ENCODE data around the gene GTF2IRD1.
"Not testable (repeated sequence)": the region's sequence is repeated elsewhere in the genome, so short reads cannot be mapped to it uniquely, and the experiment has no call there.

The GTF2IRD1 gene

DNA sequence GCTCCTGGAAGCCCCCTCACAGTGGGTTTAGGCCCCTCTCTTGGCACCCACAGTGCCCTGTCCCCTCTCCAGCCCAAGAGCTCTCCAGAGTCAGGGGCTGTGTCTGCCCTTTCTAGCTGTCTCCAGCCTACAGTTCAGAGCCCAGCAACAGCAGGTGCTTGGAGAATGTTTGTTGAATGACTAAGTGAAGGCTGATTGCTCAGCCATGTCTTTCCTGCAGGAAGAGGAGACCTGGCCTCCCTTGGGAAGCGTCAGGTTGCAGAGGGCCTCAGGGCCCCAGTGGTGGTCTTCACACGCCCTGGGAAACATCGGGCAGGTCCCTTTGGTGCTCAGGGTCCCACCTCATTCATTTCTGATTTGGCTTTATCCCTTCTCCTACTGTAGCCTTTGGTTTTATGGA lies 62.5 kb downstream of the GTF2IRD1 start:
- no peak for DNase-seq (ENCODE audit: low spot score)

DNA sequence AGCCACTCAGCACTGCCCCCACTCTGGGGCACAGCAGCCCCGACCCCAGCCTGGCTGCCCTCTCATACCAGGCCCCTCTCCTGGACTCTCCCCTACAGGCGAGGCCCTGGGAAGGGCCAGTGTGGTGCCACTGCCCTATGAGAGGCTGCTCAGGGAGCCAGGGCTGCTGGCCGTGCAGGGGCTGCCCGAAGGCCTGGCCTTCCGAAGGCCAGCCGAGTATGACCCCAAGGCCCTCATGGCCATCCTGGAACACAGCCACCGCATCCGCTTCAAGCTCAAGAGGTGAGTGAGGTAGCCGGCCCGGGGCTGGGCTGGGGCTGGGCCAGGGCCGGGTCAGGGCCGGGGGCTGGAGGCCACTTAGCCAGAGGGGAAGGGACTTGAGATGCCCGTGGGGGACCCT lies 64.3 kb downstream of the GTF2IRD1 start:
- DNase-seq (ENCODE audit: low spot score), result no peak

DNA sequence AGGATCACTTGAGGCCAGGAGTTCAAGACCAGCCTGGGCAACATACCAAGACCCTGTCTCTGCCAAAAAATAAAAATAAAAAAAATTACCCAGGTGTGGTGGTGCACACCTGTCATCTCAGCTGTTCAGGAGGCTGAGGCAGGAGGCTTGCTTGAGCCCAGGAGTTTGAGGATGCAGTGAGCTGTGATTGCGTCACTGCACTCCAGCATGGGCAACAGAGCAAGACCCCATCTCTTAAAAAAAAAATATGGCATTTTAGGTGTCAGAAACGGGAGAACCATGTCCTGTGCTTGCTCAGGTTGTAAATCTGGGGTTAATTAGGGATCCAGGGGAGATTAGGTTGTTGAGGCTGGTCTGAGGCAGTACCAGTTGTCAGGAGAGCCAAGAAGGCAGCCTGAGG lies 64.9 kb downstream of the GTF2IRD1 start:
- DNase-seq (ENCODE audit: low spot score), result no peak

DNA sequence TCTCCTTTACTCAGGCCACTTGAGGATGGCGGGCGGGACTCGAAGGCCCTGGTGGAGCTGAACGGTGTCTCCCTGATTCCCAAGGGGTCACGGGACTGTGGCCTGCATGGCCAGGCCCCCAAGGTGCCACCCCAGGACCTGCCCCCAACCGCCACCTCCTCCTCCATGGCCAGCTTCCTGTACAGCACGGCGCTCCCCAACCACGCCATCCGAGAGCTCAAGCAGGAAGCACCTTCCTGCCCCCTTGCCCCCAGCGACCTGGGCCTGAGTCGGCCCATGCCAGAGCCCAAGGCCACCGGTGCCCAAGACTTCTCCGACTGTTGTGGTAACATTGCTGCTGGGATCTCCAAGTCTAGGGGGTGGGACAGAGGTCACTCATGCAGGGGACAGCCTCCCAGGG lies 65.7 kb downstream of the GTF2IRD1 start:
- no peak for DNase-seq (ENCODE audit: low spot score)

DNA sequence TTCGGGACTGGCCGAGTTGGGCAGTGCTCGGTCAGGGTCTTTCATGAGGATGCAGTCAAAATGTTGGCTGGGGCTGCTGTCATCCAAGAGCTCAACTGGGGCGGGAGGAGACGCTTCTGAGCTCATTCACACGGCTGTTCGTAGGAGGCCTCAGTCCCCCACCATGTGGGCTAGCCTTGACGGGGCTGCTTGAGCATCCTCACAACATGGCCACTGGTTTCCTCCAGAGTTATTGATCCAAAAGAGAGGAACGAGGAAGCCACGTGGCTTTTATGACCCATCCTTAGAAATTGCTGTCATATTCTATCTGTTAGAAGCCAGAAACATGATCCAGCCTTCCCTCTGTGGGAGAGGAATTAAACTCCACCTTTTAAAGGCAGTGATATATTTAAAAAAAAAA lies 68.1 kb downstream of the GTF2IRD1 start:
- no peak for DNase-seq (ENCODE audit: low spot score)

DNA sequence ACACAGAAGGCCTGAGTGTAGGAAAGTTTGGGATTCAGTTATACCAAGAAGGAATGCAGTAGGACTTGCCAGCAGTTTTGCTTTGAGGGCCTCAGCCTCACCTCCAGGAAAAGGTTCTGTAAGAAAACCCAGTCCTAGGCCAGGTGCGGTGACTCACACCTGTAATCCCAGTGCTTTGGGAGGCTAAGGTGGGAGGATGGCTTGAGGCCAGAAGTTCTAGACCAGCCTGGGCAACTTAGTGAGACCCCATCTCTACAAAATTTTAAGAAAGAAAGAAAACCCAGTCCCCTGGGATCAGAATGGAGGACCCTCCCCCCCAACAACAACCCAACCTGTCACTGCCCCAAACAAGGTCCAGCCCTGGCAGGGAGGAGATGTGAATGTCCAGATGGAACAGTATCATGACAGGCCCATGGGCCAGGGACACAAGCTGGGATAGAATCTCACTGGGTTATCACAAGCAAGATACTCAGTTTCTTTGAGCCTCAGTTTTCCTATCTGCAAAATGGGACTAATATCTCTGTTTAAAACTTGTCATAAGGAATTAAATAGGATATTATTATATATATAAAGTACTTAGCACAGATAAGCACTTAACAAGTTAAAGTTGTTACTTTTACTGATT lies 68.7 kb downstream of the GTF2IRD1 start:
- no peak for DNase-seq (ENCODE audit: low spot score)

DNA sequence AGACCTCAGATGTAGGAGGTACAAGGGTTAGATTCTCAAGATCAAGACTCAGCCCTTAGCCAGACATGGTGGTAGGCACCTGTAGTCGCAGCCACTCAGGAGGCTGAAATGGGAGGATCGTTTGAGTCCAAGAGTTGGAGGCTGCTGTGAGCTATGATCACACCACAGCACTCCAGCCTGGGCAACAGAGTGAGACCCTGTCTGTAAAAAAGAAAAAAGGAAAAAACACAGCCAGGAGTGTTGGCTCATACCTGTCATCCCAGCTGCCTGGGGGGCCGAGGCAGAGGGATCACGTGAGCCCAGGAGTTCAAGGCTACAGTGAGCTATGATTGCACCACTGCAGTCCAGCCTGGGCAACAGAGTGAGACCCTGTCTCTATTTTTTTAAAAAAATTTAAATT lies 69.3 kb downstream of the GTF2IRD1 start:
- no peak for DNase-seq (ENCODE audit: low spot score)

DNA sequence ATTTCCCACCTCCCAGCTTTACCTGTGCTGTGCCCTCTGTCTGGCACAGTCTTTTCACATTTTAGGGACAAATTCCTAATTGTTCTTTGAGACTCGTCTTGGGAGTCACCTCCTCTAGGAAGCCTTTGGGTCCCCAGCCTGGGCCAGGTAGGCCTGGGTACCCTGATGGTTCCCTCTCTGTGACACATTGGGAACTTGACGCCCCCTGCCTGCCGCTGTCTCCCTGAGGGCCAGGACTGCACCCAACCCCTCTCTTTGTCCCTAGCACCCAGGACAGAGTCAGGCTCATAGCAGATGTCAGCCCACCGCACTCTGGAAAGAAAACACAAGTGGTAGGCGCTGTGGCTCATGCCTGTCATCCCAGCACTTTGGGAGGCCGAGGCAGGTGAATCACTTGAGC lies 71.4 kb downstream of the GTF2IRD1 start:
- DNase-seq (ENCODE audit: low spot score), result no peak

DNA sequence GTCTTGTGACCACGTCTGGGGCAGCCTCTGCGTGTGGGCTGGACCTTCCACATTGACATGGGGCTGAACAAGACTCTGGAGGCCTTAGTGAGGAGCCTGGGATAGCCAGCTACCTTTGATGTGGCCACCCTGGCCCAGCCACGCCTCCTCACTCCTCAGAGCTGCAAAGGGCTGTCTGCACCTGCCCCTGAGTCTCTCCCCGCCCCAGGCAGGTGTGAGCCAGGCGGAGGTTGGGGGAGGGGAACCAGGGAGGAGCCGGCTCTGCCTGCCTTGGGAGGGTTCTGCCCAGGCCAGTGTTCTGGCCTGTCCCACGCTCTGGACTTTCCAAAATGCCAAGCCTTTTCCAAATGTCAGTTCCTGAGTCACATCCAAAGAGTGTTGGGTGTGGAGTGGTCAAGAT lies 72.2 kb downstream of the GTF2IRD1 start:
- no peak for DNase-seq (ENCODE audit: low spot score)

DNA sequence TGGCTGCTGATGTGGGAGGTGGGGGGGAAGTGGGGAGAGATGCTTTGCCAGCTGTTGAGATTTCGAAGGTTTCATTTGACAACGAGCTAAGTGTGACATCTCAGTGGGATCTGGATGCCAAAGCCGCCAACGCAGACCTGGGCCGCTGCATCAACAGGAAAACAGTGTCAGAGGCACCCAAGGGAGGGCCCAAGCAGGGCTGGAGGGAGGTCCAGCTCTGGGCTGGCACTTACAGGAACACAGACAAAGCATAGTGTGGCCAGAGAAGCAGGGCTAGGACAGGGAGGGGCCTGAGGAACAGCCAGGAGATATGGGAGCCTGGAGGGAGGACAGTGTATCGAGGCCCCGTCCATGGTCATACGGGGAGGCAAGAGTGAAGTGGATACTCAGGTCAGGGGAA lies 73.1 kb downstream of the GTF2IRD1 start:
- no peak for DNase-seq (ENCODE audit: low spot score)

DNA sequence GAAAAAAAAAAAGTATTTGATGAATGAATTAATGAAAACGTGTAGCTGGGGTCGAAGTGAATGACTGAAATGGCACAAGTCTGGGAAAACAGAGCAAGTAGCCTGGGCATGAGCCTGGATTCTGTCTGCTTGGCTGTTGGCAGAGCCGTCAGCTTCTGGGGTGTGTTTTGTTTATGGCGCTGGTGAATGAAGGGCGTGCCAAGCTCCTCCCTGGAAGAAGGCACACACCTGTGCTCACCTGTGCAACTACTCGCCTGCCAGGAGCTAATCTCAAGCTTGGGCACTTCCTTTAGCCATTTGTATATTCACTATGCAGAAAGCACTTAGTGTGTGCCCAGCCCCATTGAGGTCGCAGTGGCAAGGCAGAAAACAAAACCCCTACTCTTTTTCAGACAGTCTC lies 74.1 kb downstream of the GTF2IRD1 start:
- no peak for DNase-seq (ENCODE audit: low spot score)

DNA sequence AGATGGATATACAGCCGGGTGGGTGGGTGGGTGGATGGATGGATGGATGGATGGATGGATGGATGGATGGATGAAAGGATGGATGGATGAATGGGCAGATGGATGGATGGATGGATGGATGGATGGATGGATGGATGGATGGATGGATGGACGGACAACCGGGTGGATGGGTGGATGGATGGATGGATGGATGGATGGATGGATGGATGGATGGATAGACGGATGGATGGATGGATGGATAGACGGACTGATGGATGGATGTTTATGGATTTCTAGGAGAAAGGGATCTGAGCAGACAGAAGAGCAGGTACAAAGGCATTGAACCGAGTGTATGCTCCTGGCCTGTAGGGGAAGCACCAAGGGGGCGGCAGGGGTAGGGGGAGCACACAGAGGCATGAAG lies 75.1 kb downstream of the GTF2IRD1 start:
- DNase-seq (ENCODE audit: low spot score), result not testable (repeated sequence)

DNA sequence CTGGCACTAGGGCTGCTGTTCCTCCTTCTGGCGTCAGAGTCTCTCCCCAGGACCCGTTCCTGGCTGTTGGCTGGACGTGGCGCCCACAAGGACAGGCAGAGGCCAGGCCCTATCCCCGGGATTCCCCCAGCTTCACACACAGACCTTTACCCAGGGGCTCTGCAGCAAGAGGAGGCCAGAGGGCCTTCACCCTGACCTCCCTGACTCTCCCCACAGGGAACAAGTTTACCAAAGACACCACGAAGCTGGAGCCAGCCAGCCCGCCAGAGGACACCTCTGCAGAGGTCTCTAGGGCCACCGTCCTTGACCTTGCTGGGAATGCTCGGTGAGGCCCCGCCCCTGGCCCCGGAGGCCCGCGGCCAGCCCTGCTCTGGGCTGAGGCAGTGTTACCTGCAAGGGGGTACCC lies 82.2 kb downstream of the GTF2IRD1 start:
- peak; percentile 53 for DNase-seq (ENCODE audit: low spot score)

DNA sequence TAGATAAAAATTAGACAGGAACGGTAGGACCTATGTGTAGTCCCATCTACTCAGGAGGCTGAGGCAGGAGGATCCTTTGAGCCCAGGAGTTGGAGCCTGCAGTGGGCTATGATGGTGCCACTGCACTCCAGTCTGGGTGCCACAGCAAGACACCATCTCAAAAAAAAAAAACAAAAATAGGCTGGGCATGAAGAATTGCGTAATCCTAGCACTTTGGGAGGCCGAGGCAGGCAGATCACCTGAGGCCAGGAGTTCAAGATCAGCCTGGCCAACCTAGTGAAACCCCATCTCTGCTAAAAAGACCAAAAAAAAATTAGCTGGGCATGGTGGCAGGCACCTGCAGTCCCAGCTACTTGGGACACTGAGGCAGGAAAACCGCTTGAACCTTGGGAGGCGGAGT lies 88.2 kb downstream of the GTF2IRD1 start:
- not testable (repeated sequence) for DNase-seq (ENCODE audit: low spot score)

DNA sequence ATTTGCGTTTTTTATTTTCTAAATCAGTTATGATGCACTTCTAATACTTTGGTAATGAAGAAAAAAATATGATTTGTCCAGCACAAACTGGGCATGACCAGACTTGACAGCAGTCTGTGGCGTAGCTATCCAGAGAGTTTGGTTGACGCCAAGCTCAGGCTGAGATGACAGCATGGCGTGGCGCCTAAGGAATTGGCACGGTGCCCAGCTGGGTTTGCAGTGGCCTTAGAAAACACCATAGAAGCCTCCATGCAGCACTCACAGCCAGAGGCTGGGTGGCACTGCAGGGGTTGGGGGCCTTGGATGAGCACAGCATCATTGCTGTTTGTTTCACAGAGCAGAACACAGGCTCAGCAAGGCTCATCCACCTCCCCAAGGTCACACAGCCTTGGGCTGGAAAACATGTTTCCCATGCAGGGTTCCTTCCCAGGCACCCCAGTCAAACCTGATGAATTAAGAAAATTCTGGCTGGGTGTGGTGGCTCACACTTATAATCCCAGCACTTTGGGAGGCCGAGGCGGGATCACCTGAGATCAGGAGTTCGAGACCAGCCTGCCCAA lies 88.9 kb downstream of the GTF2IRD1 start:
- no peak for DNase-seq (ENCODE audit: low spot score)

DNA sequence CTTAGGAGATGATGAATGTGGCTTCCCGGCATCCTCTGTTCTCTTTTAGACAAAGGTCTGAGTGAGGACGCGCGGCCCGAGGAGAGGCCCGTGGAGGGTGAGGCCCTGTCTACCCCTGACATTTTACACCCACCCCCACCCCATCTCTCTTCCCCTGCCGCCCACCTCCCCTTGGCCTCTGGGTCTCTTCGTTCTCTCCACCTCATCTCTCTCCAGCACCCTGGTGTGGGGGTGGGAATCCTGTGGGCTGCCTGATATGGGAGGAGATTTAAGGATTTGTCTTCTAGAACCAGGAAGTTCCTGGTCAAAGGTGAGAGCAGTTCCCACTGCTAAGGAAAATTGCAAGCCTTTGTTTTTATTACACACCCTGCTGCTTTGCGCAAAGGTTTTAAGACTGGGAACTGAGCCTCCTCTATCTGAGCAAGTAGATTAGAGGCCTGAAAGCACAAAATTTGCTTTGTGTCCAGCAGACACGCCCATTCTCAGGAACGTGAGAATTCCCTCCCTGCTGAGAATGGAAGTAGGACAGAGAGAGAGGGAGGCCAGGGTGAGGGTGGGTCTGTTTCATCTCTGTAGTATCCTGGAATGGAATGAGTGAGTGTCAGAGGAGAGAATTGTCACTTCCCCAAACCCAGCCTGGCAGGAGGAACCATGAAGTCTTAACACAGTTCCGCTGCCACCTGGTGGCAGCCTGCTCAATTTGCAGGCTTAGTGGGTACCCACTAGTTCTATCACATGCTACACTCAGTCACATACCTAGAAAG lies 91.2 kb downstream of the GTF2IRD1 start:
- DNase-seq (ENCODE audit: low spot score), result peak; percentile 42

DNA sequence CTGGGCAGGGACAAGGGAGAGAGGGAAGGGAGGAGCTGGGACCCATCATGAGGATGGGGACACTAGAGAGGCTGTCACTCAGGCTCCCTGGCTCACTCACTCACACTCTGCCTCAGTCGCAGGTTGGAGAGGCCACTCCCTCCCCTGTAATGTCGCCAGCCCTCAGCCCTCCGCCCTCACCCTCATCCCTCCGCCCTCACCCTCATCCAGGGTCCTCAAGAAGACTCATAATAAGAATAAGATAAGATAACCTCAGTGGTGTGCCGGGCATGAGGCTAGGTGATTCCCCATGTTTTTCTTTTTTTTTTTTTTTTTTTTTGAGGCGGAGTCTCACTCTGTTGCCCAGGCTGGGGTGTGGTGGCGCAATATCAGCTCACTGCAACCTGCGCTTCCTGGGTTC lies 92.2 kb downstream of the GTF2IRD1 start:
- DNase-seq (ENCODE audit: low spot score), result no peak

DNA sequence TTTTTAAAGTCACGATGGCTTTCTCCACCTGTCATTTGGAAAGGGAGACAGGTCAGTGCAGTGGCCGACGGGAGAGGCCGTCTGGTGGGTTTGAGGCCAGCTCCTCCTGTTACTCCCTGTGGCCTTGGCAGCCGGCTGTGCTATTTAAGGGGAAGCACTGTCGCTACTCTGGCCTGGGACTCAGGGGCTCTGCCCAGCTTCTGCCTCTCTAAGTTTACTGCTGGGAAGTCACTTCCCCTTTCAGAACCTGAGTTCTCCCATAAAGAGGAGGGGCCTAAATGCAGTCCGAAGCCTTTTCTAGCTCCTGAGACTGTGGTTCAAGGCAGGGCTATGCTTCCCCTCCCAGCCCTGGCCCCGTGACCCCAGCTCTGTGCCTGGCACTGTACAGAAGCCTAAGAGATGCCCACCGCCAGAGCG lies 99.9 kb downstream of the GTF2IRD1 start:
- not testable (repeated sequence) for DNase-seq (ENCODE audit: low spot score)

DNA sequence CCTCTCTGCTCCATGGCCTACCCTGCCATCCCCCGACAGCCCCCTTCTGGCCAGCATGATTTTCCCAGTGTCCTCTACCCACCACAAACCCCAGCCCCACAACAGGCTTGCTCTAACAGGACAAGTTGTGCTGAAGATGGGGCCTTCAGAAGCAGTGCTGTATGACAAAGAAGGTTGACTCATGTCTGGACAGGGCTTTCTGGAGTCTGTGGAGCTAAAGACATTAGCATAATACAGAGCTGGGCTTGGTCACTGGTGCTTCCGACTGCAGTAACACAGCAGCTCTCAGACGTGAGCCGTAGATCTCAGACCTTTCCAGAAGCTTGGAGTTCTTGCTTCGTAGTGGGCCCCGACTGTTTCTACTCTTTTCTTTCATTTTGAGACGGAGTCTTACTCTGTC lies 100.5 kb downstream of the GTF2IRD1 start:
- DNase-seq (ENCODE audit: low spot score), result no peak

DNA sequence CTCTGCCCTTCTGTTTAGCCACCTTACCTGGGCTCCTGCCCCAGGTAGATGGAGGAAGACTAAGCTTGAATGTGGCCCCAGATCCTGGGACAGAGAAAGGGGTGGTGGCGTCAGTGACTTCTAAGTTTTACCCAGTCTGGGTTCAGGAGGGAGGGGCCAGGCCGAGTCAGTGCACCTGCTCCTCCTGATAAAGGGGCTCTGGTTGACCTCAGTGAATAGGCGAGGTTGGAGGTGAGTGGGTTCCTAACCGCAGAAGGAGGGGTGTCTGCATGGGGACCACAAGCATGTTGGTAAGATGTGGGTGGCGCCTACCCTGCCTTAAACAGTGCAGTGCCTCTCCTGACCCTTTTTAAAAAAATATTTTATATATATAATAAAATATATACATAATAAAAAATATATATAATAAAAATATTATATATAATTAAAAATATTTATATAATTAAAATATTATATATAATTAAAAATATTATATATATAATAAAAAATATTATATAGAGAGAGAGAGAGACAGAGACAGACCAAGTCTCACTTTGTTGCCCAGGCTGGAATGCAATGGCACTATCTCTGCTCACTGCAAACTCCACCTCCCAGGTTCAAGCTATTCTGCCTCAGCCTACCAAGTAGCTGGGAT lies 106.5 kb downstream of the GTF2IRD1 start:
- no peak for DNase-seq (ENCODE audit: low spot score)

DNA sequence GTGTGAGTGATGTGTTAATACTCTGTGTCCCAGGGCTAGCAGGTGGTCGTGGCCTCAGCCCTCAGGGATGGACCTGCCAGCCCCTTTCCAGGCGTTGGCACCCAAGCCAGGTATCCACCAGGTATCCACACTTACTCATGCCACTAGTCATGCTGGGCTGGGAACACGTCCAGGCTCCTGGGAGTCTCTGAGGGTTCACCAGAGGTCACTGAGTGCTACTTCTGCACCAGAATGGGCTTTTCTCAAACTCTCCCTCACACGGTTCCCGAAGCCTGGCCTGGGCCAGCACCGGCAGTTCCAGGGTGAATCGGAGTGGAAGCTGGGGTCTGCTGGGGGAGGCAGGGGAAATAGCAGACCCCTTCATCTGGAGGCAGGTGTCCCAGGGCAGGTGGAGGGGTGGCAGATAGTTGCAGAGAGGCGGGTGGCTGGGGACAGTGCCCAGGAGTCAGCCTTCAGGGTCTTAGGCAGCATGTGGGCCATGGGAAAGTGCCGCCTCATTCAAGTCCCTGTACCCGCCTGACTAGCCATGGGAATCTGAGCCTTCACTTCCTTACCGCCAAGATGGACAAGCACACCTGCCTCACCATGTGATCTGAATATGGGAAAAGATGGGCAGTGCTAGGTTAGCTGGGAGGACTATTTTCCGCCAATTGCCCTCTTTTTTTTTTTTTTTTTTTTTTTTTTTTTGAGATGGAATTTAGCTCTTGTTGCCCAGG lies 108.3 kb downstream of the GTF2IRD1 start:
- DNase-seq (ENCODE audit: low spot score), result no peak

DNA sequence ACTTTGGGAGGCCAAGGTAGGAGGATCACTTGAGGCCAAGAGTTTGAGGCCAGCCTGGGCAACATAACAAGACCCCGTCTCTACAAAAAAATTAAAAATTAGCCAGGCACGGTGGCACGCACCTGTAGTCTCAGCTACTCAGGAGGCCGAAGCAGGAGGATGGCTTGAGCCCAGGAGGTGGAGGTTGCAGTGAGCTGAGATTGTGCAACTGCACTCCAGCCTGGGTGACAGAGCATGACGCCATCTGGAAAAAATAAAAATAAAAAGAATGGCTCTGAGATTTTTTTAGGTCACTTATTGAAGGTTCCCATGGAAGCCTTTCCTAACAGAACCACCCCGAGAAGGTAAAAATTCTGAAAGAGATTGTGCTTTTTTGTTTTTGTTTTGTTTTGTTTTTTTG lies 109.9 kb downstream of the GTF2IRD1 start:
- not testable (repeated sequence) for DNase-seq (ENCODE audit: low spot score)

DNA sequence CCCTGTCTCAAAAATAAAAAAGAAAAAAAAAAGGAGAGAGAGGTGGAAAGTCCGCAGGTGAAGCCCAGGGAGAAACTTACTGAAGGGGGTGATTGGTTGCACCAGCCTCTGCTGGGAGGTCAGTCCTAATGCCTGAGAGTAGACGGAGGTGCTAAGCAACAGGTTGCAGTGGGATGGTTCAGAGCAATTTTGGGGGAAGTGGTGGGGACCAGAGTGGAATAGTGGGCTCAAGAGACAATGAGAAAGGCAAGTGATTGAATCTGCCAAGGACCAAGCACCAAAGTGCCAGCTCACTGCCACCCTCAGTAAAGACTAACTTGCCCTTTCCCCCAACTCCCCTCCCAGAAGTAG lies 113.6 kb downstream of the GTF2IRD1 start:
- no peak for DNase-seq (ENCODE audit: low spot score)
